Limb (tissue), 2 donors: ENCODE data around the gene ADD1.

ENCODE experiments used
- DNase-seq, 2 donors: peaks; one replicate each; pipeline ENCODE4 v3.0.0-alpha.2; 2016; ENCODE audit errors: extremely low spot score in 2 of 2

The ADD1 gene

GRCh38 chr4:2843263-2843940 is at the start of gene ADD1:
ADD1 (plus strand) TSS chr4:2843844; CDS start chr4:2875916, 32,072 bp downstream.
- peak; percentile 86 to 100 for DNase-seq

- DNase-seq: peak in 1 of 2 donors; percentile 38
Measured at GRCh38 chr4:2794486-2795299, 49.0 kb upstream of the ADD1 start.

GRCh38 chr4:2795300-2795892 is 48.2 kb upstream of the ADD1 start:
- DNase-seq: peak in 1 of 2 donors; percentile 39

GRCh38 chr4:2795893-2796848 is 47.5 kb upstream of the ADD1 start:
- peak in 1 of 2 donors; percentile 50 for DNase-seq

GRCh38 chr4:2796849-2797544 is 46.6 kb upstream of the ADD1 start:
- no peak for DNase-seq

- no peak for DNase-seq
Measured at GRCh38 chr4:2797545-2798305, 45.9 kb upstream of the ADD1 start.

GRCh38 chr4:2798399-2799223 is 45.0 kb upstream of the ADD1 start:
- DNase-seq: peak; percentile 68 to 81

- DNase-seq: peak in 1 of 2 donors; percentile 43
Measured at GRCh38 chr4:2799224-2799911, 44.3 kb upstream of the ADD1 start.

GRCh38 chr4:2799971-2800690 is 43.5 kb upstream of the ADD1 start:
- peak in 1 of 2 donors; percentile 61 for DNase-seq

GRCh38 chr4:2800691-2801596 is 42.7 kb upstream of the ADD1 start:
- peak; percentile 86 to 91 for DNase-seq

GRCh38 chr4:2802618-2803531 is 40.8 kb upstream of the ADD1 start:
- DNase-seq: no peak

- DNase-seq: no peak
Measured at GRCh38 chr4:2803624-2804448, 39.8 kb upstream of the ADD1 start.

- DNase-seq: no peak
Measured at GRCh38 chr4:2804449-2804972, 39.1 kb upstream of the ADD1 start.

- DNase-seq: no peak
Measured at GRCh38 chr4:2804973-2805501, 38.6 kb upstream of the ADD1 start.
